ENCODE data around the gene RNF113B. TPM values are rescaled to one million over a fixed set of nuclear protein-coding genes. Genes with fewer than 3 reads are reported as not detected.
A peak's percentile ranks its signal among the peaks of the same experiment; 100 is the strongest.

The RNF113B gene
- total and polyA plus RNA-seq, 2 of the 4 experiments (the other 2 are of a cell fraction) = not detected

- Histone ChIP-seq H2BK120ac (ENCODE audit: low read depth, low read length) (peak overlapping the region; percentile 78), H3K27ac (ENCODE audit: insufficient read depth, low read length) (peak overlapping the region; percentile 96)
- TF ChIP-seq NFE2L2 (IDR thresholded peaks at IDR 0.05; ENCODE audit: low read depth, low read length) = no peak
- TF ChIP-seq, protein P1, sequence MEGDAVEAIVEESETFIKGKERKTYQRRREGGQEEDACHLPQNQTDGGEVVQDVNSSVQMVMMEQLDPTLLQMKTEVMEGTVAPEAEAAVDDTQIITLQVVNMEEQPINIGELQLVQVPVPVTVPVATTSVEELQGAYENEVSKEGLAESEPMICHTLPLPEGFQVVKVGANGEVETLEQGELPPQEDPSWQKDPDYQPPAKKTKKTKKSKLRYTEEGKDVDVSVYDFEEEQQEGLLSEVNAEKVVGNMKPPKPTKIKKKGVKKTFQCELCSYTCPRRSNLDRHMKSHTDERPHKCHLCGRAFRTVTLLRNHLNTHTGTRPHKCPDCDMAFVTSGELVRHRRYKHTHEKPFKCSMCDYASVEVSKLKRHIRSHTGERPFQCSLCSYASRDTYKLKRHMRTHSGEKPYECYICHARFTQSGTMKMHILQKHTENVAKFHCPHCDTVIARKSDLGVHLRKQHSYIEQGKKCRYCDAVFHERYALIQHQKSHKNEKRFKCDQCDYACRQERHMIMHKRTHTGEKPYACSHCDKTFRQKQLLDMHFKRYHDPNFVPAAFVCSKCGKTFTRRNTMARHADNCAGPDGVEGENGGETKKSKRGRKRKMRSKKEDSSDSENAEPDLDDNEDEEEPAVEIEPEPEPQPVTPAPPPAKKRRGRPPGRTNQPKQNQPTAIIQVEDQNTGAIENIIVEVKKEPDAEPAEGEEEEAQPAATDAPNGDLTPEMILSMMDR (conservative IDR thresholded peaks at IDR 0.05; ENCODE audit: low read depth, low read length) = no peak
- no peak for TF ChIP-seq MAFK (IDR thresholded peaks at IDR 0.05; ENCODE audit: low read depth, low read length)
- no peak for TF ChIP-seq FOS (IDR thresholded peaks at IDR 0.05; ENCODE audit: low read depth, low read length)
- TF ChIP-seq RAD21 (IDR thresholded peaks at IDR 0.05; ENCODE audit: low read length) = no peak
- TF ChIP-seq BHLHE40 (IDR thresholded peaks at IDR 0.05; ENCODE audit: low read depth, low read length) = no peak
- no peak for TF ChIP-seq MXI1 (IDR thresholded peaks at IDR 0.05; ENCODE audit: borderline replicate concordance, low read depth, low read length)
- TF ChIP-seq RCOR1 (IDR thresholded peaks at IDR 0.05; ENCODE audit: insufficient replicate concordance, low read length) = no peak
- no peak for TF ChIP-seq USF2 (IDR thresholded peaks at IDR 0.05; ENCODE audit: low read depth, low read length)
- no peak for TF ChIP-seq CHD1 (IDR thresholded peaks at IDR 0.05; ENCODE audit: low read depth, low read length)
- no peak for TF ChIP-seq SMC3 (IDR thresholded peaks at IDR 0.05; ENCODE audit: low read depth, low read length)
- TF ChIP-seq RFX5 (IDR thresholded peaks at IDR 0.05; ENCODE audit: low read depth, low read length) = no peak
- TF ChIP-seq, protein P2, sequence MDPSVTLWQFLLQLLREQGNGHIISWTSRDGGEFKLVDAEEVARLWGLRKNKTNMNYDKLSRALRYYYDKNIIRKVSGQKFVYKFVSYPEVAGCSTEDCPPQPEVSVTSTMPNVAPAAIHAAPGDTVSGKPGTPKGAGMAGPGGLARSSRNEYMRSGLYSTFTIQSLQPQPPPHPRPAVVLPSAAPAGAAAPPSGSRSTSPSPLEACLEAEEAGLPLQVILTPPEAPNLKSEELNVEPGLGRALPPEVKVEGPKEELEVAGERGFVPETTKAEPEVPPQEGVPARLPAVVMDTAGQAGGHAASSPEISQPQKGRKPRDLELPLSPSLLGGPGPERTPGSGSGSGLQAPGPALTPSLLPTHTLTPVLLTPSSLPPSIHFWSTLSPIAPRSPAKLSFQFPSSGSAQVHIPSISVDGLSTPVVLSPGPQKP (IDR thresholded peaks at IDR 0.05; ENCODE audit: borderline replicate concordance, low read depth, low read length) = no peak
- no peak for TF ChIP-seq MAZ (IDR thresholded peaks at IDR 0.05; ENCODE audit: borderline replicate concordance, low read depth, low read length)
- no peak for TF ChIP-seq POLR2A (IDR thresholded peaks at IDR 0.05; ENCODE audit: low read depth, low read length)
Measured at GRCh38 chr13:98203646-98204326, 26.7 kb upstream of the RNF113B start.

More at GRCh38 chr13:98203646-98204326, 26.7 kb upstream of the RNF113B start:
- intact Hi-C loops (cut with micrococcal nuclease) (loop anchor here (10.0 kb wide), 1 partner anchor 349 kb away; no protein-coding TSS in a partner anchor), dilution Hi-C loops (cut with HindIII; ENCODE audit: low sequenced_read_pairs, unreplicated experiment) (no loop called here), in situ Hi-C loops (cut with MboI; ENCODE audit: low sequenced_read_pairs) (no loop called here)
- no peaks in the 10 kb centered on the region for H3K27me3 ChIP-seq (ENCODE audit: control insufficient read depth, insufficient read depth, low read length)
- peak overlapping the region; percentile 88 for H4K91ac ChIP-seq (ENCODE audit: insufficient read depth, low read depth, low read length)
- ATAC-seq (ENCODE audit: low read depth) (no peak), DNase-seq (no peak)
- peak overlapping the region; percentile 77; the same call in 1 of the 3 replicates for H2BK15ac ChIP-seq (ENCODE audit: low read depth, low read length)
- peaks cover 8% of the 10 kb centered on the region for H3K9me3 ChIP-seq (ENCODE audit: control insufficient read depth, insufficient read depth, low read length)
- ChIA-PET POLR2A (ENCODE audit: unreplicated experiment) (no interaction called here), CTCF (no interaction called here)
- H2BK20ac ChIP-seq (ENCODE audit: low read depth, low read length) = peak overlapping the region; percentile 85
- H3K9ac ChIP-seq (ENCODE audit: low read depth, low read length) = no peak overlapping the region
- H2AK5ac ChIP-seq (ENCODE audit: low read depth, low read length) = peak overlapping the region; percentile 79
- peak overlapping the region; percentile 70 for H2BK5ac ChIP-seq (ENCODE audit: low read depth, low read length, poor library complexity, severe bottlenecking)
- H3K9me1 ChIP-seq (ENCODE audit: insufficient read depth, low read length) = peaks cover 32% of the 10 kb centered on the region
- H4K20me1 ChIP-seq (ENCODE audit: insufficient read depth, low read length) = peaks cover 24% of the 10 kb centered on the region; the same call in 1 of the 2 replicates
- H3K4me3 ChIP-seq (ENCODE audit: insufficient read depth, low read depth, low read length) = no peak overlapping the region
- no peak overlapping the region for H2AFZ ChIP-seq (replicated peaks; ENCODE audit: low read length, poor library complexity)
- peak overlapping the region; percentile 70 for H3K23ac ChIP-seq (ENCODE audit: low read depth, low read length)
- peak overlapping the region; percentile 41 to 67; a peak in 3 of 4 replicates for H4K8ac ChIP-seq (ENCODE audit: low read depth in 2 of 2, low read length in 2 of 2)
- peak overlapping the region; percentile 94 for H3K18ac ChIP-seq (ENCODE audit: low read depth, low read length)
- peaks cover 42% of the 10 kb centered on the region for H3K4me1 ChIP-seq (ENCODE audit: control insufficient read depth, insufficient read depth, low read length)
- H3K56ac ChIP-seq (ENCODE audit: extremely low read depth, insufficient read depth, low read length) = peak overlapping the region; percentile 39; the same call in 1 of the 2 replicates
- H4K5ac ChIP-seq (ENCODE audit: low read depth, low read length) = peak overlapping the region; percentile 92
- peak overlapping the region; percentile 85 for H3K4ac ChIP-seq (ENCODE audit: low read depth, low read length)
- no peak overlapping the region for H2AK9ac ChIP-seq (replicated peaks; ENCODE audit: low read depth, low read length, poor library complexity)
- no CpG with 5 or more reads among the region's 8 CpGs for WGBS, 2 experiments (ENCODE audit: extremely low coverage in 2 of 2, insufficient read length in 1 of 2)
- H3K36me3 ChIP-seq (ENCODE audit: control insufficient read depth, insufficient read depth, low read length) = peaks cover 6% of the 10 kb centered on the region
- H3K14ac ChIP-seq (replicated peaks; ENCODE audit: low read depth, low read length) = peak overlapping the region; percentile 80
- BruUV-seq (replicated peaks) = no TSS peak
- peaks cover 49 to 83% of the 10 kb centered on the region in 2 experiments for H3K79me1 ChIP-seq (ENCODE audit: low read depth in 1 of 2, low read length in 2 of 2)
- H3K4me2 ChIP-seq (ENCODE audit: low read depth, low read length) = 0 out of 2 replicates have a peak overlapping the region, but pooled peaks have one; percentile 5
